Measurements from ENCODE around the gene STC2.

- TF ChIP-seq CTCF (IDR thresholded peaks at IDR 0.05) (no peak), POLR2A (IDR thresholded peaks at IDR 0.05; ENCODE audit: low read depth) (no peak), POLR2AphosphoS5 (IDR thresholded peaks at IDR 0.05) (no peak), EP300 (IDR thresholded peaks at IDR 0.05) (no peak)
Measured at GRCh38 chr5:173340451-173340850, 12.2 kb upstream of the STC2 start.

All from esophagus muscularis mucosa (tissue), 4 donors.